ENCODE data around the gene SEMA4C.
"Not testable (repeated sequence)": the region's sequence is repeated elsewhere in the genome, so short reads cannot be mapped to it uniquely, and the experiment has no call there.

The SEMA4C gene

GRCh38 chr2:96864343-96865091, 5.4 kb downstream of the SEMA4C start:
- DNase-seq, result no peak

- DNase-seq, result no peak
These were observed 6.1 kb downstream of the SEMA4C start for GRCh38 chr2:96863575-96864342.

GRCh38 chr2:96863056-96863455, 6.8 kb downstream of the SEMA4C start:
- DNase-seq, result not testable (repeated sequence)

- no peak for DNase-seq
These were observed 8.8 kb downstream of the SEMA4C start for GRCh38 chr2:96861074-96861473.

- DNase-seq, result peak; percentile 37
These were observed 9.5 kb downstream of the SEMA4C start for GRCh38 chr2:96860065-96861029.

GRCh38 chr2:96859681-96860064, 10.2 kb downstream of the SEMA4C start:
- DNase-seq, result no peak

- DNase-seq, result no peak
These were observed 10.7 kb downstream of the SEMA4C start for GRCh38 chr2:96859099-96859649.

GRCh38 chr2:96857667-96858372, 12.1 kb downstream of the SEMA4C start, which contains the start of gene ANKRD39:
ANKRD39 (minus strand) TSS chr2:96858016; CDS start chr2:96857987, 29 bp downstream.
- DNase-seq, result peak; percentile 99

DNA sequence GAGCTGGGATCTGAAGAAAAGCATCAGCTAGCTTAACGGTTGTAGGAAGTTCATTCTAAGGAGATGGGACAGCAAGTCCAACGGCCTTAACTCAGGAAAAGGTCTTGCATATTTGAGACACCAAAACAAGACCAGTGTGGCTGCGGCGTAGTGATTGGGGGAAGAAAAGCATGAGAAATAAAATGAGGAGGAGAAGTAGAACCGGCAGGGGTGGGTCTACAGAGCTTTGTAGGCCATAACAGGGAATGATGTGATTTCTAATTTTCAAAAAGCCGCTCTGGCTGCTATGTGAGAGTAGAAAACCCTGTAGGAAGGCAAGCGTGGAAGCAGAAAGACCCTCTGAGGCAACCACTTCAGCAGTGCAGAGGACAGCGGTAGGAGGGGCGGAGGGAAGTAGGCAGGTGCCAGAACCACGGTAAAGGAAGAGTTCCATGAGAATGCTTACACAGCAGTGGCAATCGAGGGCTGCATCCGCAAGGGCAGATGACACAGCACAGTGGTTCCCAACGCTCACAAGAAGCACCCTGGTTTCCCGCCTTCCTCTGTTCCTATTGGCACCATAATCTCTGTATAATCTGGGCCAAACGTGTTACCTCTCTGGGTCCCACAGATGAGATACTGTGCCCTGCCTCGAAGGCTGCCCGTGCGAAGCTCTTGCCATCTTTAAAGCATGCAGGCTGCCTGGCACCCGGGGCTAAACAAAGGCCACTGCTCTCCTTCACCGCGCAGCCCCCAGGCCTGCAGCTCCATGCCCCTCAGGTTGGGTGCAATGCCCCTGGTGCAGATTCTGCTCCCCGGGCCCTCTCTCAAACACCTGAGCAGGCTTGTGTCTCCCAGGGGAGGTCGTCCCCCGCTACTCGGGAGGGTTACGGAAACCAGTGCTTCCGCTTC, 12.9 kb downstream of the SEMA4C start:
- peak; percentile 33 for DNase-seq

- DNase-seq, result no peak
These were observed 16.6 kb downstream of the SEMA4C start for GRCh38 chr2:96853321-96853720.

DNA sequence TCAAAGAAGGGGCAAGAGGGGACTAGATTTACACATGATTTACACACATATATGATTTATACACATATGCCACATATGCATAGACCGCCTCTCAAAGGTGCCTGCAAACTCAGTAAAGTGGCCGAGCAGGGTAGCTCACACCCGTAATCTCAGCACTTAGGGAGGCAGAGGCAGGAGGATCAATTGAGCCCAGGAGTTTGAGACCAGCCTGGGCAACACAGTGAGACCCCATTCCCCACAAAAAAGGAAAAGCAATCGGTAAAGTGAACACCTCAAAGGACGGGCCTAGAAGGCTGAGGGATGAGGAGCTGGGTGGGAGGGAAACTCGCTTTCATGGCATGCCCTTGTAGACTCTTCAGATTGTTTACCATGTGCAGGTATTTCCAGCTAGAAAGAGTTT, 17.2 kb downstream of the SEMA4C start:
- DNase-seq, result no peak

- DNase-seq, result no peak
These were observed 21.6 kb downstream of the SEMA4C start for GRCh38 chr2:96848264-96848663.

- no peak for DNase-seq
These were observed 22.3 kb downstream of the SEMA4C start for GRCh38 chr2:96847586-96847985.

DNA sequence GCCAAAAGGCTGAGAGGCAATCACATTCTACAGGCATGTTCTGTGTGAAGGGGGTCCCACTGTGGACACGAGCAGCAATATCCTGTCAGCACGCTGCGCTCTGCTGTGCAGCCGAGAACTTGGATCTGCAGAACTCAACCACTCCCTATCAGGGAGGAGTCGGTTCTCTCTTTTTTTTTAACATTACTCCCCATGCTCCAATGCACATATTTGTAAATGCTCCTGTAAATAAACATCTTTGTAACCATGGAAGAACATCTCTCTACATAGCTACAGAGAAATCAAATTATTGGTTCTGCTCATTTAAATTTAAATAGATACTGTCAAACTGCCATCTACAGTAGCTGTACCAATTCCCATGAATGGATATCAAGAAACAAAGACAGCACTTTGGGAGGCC, 23.1 kb downstream of the SEMA4C start:
- no peak for DNase-seq

DNA sequence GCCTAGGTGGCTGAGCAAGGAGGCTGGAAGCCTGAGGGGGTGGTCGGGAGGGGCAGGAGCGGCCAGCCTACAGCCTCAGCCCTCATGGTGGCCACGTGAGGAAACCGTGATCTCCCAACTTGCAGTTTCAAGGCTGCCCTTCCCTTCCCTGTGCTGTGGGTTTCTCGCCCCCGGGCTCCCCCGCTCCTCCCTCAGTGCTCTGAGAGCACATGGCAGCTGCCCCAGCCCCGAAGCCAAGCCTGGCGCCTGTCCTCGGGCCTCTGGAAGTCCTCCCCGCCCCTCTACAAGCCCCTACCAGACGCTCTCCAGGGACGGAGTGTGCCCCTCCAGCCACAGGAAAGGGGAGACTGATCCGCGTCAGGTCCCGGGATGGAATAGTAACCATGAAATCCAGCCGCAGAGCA, 25.5 kb downstream of the SEMA4C start:
- DNase-seq, result no peak

DNA sequence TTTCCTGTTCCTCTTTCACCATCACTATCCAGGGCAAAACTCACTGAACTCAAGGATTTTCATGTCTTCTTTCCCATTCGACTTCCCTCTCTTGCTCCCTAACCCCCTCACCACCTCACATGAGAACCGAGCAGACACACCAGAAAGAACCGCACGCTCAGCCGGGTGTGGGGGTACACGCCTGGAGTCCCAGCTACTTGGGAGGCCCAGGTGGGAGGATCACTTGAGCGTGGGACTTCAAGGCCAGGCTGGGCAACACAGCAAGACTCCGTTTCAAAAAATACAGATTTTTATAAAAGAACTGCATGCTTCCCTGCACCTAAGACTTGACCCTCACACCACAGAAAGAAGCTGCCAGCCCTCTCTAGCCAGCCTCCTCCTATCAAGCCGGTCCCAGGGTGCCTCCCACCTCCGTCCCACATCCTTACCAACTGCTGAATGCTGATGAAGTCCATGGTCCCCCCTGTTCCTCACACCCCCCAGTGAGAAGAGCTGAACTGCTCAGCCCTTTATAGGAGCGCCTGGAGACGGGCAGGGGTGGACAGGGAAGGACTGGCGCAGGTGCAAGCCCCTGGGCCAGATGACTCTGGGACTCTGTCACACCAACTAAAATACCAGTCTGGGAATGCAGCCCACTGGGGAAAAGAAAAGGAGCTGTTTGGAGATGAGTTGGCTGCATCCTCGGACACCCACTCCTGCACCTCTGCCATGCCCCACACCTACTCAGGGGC, 26.2 kb downstream of the SEMA4C start, which contains the start of gene ANKRD23:
TSS of gene ANKRD23 (minus strand) at position 484 of the 731 bp plus-strand sequence. CDS start at position 455, 29 bp downstream.
- no peak for DNase-seq

DNA sequence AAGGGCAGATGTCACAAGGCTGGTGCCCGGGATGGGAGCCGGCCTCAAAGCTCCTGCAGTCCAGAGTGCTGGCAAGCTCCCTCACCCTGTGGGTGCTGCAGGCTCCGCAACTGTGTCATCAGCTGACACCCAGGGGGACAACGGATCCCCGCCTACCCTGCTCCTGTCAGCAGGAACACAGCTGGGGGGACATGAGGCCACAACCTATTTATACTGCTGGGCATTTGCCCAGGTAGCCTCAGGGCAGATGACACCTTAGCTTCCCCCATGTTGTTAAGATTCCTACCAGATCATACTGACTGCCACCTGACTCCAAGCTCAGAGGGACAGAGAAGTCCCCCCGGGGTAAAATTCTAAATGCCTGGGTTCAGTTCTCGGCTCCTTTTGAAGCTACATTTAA, 27.3 kb downstream of the SEMA4C start:
- no peak for DNase-seq

DNA sequence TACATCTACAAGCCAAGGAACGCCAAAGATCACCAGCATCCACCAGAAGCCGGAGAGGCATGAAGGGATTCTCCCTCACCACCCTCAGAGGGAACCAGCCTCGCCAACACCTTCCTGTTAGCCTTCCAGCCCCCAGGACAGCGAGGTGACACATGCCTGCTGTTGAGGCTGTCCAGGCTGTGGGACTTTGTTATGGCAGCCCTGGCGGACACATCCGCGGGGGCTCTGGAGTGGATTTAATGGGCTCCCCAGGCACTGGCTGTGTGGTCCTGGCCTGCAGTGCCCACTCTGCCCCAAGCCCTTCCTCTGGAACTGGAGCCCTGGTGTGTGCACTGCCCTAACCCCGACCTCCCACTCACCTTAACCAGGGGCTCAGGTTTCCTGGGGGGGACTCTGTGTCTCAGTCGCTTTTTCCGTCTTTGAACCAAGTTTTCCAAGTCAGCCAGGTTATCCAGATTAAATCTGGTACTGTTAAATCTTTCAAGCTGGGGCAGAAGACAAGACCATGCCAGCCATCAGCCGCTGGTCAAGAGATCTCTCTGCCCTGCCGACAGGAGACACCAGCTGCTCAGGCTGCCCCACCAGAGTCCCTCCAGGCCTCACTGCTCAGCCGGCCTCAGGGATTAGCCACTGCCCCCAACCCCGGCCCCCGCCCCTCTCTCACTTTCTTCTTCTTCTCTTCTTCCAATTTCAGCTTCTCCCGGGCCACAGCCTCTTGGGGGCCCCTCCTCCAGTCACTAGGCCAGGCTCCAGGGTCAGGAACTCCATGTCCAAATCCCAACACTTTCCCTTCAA, 28.0 kb downstream of the SEMA4C start:
- no peak for DNase-seq

Measured in CD4-positive, alpha-beta T cell treated with Interleukin-10 for 1 hour (primary cell).